ENCODE measurements around the gene SDK1.

- TF ChIP-seq, protein P1, sequence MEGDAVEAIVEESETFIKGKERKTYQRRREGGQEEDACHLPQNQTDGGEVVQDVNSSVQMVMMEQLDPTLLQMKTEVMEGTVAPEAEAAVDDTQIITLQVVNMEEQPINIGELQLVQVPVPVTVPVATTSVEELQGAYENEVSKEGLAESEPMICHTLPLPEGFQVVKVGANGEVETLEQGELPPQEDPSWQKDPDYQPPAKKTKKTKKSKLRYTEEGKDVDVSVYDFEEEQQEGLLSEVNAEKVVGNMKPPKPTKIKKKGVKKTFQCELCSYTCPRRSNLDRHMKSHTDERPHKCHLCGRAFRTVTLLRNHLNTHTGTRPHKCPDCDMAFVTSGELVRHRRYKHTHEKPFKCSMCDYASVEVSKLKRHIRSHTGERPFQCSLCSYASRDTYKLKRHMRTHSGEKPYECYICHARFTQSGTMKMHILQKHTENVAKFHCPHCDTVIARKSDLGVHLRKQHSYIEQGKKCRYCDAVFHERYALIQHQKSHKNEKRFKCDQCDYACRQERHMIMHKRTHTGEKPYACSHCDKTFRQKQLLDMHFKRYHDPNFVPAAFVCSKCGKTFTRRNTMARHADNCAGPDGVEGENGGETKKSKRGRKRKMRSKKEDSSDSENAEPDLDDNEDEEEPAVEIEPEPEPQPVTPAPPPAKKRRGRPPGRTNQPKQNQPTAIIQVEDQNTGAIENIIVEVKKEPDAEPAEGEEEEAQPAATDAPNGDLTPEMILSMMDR (IDR thresholded peaks at IDR 0.05; ENCODE audit: low read depth, low read length, poor library complexity, severe bottlenecking) = no peak
- TF ChIP-seq EZH2phosphoT487 (IDR thresholded peaks at IDR 0.05; ENCODE audit: borderline replicate concordance, low read length) = no peak
Observed at GRCh38 chr7:4227105-4228010, 926.3 kb downstream of the SDK1 start.

Data from DOHH2 (cell line).